PC-9 (cell line): Measurements from ENCODE around the gene NLN.

Experiments
- EZH2 ChIP-seq: fragments of 200-600 bp; sonication (generic); IDR thresholded peaks from 2 replicates; pipeline ENCODE4 v1.8.0; 2017; ENCODE audit warnings: antibody characterized with exemption, low read depth
- TF ChIP-seq, protein P1 (sequence below): fragments of 200-600 bp; sonication (generic); conservative IDR thresholded peaks from 2 replicates; pipeline ENCODE4 v1.6.1; 2017; ENCODE audit warnings: mixed run types, antibody characterized with exemption, mild to moderate bottlenecking, moderate library complexity

DNA sequence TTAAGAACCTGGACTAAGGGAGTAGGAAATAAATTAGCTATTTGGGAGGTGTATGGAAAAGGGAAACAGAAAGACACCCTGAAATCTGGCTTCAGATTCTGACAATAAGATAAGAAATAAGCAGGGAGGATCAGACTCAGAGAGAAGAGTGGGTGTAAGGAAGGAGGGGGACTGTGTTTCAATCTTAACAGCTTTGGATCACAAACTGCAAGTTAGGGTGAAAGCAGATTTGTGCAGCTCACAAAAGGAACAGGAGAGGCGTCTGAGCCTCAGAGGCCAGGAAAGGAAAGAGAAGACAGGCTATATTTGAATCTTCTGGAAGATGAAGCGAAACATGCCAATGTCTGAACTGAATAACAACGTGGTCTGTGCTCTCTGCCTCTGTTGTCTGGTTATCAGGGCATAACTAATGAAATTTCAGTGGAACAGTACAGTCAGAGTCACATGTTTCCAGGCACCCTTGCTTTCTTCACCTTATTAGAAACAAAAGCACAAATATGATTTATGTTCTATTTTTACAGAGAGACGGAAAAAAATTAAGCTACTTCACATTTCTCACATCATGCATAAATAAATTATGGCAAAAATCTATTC, 26.7 kb upstream of the NLN start:
- TF ChIP-seq, protein P1, sequence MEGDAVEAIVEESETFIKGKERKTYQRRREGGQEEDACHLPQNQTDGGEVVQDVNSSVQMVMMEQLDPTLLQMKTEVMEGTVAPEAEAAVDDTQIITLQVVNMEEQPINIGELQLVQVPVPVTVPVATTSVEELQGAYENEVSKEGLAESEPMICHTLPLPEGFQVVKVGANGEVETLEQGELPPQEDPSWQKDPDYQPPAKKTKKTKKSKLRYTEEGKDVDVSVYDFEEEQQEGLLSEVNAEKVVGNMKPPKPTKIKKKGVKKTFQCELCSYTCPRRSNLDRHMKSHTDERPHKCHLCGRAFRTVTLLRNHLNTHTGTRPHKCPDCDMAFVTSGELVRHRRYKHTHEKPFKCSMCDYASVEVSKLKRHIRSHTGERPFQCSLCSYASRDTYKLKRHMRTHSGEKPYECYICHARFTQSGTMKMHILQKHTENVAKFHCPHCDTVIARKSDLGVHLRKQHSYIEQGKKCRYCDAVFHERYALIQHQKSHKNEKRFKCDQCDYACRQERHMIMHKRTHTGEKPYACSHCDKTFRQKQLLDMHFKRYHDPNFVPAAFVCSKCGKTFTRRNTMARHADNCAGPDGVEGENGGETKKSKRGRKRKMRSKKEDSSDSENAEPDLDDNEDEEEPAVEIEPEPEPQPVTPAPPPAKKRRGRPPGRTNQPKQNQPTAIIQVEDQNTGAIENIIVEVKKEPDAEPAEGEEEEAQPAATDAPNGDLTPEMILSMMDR = no peak
- TF ChIP-seq EZH2 = no peak
